ENCODE results near the gene TGM2.

TGM2 gene

DNA sequence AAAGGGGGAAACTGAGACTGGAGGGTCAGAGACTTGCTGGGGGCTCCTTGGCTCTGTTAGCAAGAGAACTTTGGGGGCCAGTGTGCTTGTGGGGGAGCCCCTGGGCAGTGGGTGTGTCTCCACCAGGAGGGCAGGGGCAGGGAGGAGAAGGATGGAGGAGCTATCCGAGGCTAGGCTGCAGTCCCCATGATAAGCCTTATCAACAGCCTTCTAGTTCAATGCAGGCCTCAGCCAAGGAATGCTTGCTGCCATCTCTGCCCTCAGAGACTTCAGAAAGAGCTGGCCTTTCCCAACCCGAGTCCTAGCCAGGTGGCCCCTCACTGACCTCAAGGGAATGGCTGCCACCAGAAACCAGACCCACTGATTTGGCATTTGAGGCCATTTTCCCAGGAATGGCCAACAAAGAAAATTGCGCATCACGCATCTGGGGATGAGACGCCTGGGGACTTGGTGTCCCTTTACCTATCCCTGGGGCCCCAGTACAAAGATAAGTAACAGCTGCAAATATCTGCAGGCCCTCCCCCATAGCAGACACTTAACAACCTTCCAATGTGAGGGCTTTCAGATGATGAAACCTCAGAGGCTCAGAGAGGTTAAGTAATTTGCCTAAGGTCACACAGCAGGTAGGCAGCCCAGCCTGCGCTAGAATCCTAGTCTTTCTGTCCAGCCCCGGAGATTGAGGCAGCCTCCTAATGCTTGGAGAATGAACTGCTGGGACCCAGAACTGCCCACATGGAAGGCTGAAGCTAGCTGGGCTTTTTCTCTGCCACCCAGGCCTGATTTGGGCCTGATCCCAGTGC is 4.9 kb downstream of the TGM2 start:
- DNase-seq = no peak

DNA sequence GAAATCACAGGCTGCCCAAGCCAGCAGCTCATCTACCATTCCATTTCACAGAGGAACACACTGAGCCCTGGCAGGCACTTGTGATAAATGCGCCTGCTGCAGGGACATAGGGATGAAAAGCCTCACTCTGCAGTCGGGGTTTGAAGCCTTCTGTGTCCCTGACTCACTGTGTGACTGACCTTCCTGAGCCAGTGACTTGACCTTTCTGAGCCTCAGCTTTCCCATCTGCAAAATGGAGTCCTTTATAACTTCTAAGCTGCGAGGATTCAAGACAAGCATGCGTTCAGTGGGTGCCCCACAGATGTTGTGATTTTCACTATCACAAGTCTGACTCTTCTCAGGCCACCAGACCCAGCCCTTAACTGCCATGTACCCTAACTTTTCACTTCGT is 5.5 kb downstream of the TGM2 start:
- no peak for DNase-seq

DNA sequence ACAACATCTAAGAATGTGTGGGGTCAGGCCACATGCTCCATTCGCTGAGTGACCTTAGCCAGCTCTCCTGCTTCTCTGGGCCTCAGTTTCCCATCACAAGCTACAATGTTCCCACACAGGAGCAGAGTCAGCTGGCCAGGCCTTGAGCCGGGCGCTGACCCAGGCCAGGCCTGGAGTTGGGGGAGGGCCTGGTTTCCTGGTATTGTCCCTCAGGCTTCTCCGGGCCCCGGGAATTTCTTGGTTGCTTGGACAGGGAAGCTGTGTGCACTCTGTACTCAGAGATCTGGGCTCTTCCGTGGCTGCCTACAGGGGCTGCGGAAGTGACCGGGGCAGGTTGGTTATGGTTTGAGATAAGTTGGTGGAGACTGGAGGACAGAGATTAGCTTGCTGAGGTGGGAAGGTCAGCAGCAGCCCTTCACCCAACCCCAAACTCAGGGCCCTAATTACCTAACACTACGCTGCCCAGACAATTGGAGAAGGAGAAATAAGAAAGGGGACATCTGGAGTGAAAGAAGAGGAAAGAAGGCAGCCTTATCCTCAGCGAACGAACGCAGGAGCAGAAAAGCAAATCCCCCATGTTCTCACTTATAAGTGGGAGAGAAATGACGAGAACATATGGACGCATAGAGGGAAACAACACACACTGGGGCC is 6.2 kb downstream of the TGM2 start:
- no peak for DNase-seq

DNA sequence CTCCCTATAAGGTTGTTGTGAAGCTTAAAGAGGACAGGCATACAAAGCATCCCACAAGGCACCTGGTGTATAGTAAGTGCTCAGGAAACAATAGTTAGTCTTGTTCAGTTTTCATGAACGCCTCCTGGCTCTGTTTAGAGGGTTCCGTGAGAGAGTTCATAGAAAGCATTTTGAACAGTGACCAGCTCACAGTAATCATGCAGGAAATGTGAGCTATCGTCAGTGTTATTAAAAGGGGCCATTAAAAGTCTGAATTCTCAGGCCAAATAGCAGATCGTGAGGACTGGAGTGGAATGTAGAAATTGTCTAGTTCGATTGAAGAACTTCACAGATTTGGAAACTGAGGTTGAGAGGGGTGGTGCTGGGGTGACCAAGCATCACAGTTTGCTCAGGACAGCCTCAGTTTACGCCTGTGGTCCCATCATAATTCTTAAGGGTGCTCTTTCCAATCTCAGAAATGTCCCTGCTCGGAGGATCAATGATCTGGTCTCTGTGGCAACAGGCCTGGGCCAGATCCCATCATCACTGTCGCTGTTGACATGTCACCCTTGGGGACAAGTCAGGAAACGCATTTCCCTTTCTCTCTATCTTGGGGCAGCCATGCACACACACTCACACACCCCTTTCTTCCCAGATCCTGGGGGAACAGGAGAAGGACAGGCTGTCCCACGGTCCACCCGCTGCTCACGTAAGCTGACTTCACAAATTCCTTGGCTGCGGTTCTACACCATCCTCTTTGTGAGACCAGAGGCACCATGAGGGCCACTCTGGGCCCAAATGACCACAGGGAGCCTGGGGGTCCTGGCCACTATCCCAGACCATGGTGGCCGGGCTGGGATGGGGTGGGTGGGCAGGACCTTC is 7.2 kb downstream of the TGM2 start:
- no peak for DNase-seq

DNA sequence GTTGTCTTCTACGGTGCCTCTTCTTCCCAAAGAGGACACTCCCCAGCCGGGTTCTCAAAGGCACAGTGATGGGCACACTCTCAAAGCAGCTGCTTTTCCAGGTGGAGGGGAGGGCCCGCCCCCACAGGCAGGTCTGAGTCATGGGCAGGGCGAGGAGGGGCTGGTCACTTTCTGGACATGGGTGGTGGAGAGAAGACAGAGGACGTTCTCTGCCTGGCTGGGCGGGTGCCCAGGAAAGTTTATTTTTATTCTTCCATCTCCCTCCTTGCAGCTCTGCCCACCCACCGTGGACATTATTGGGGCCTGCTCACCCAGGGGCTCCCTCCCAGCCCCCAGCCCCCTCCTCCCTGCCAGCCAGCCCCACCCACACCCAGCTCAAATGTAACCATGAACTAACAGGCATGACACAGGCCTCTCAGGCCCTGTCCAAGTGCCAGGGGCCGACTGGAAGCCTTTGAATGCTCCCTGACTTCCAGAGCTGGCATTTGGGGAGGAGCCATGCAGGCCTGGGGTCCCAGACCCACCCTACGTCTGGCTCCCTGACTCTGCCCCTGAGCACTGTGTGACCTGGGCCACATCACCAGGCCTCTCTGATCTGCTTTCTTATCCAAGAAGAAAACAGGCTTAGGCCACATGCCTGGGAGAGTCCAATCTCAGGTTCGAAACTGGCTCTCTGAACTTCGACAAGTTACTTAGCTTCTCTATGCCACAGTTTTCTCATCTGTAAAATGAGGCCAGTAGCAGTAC is 8.0 kb downstream of the TGM2 start:
- no peak for DNase-seq

DNA sequence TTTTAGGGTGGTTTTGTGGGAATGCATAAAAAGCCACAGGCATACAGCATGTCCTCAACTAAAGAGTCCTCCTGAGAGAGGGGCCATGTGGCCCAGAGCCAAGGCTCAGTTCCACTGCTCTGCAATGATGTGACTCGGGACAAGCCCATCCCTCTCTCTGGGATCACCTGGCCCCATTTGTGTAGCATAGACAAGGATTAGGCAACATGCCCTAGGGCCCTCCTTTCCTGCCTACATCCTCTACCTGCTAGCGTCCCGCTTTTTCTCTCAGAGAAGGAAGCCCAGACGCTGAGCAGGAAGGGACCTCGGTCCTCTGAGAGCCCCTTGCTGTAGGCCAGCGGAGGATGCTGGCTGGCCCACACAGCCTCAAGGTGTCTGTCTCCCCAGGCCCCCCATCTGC is 8.8 kb downstream of the TGM2 start:
- DNase-seq = no peak

DNA sequence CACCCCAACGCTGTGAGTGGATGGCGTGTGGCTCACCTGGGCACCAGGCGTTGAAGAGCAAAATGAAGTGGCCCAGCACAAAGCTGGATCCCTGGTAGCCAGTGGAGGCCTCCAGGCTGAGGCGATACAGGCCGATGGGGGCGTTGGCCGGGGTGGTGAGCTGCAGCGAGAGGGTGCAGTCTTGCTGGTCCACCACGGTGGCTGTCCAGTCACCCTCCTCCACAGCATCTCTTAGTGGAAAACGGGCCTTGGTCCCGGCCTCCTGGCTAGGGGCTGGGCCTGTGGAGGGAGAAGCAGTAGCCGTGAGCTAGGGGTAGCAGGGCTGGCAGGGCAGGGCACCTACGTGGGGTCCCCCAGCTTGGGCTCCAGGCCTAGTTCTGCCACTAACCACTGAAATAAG is 9.3 kb downstream of the TGM2 start:
- DNase-seq = no peak

DNA sequence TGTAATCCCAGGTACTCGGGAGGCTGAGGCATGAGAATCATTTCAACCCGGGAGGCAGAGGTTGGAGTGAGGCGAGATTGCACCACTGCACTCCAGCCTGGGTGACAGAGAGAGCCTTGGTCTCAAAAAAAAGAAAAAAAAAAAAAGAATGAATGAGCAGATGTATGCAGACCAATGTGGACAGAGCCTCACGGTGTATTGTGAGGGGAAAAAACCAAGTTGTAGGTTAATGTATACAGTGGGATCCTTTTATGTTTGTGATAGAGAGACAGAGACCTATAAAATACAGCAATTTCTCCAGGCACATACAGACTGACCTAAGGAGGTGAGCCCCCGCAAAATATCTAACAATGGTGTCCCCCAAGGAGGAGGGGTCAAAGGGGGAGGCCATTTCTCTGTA is 11.7 kb downstream of the TGM2 start:
- no peak for DNase-seq

DNA sequence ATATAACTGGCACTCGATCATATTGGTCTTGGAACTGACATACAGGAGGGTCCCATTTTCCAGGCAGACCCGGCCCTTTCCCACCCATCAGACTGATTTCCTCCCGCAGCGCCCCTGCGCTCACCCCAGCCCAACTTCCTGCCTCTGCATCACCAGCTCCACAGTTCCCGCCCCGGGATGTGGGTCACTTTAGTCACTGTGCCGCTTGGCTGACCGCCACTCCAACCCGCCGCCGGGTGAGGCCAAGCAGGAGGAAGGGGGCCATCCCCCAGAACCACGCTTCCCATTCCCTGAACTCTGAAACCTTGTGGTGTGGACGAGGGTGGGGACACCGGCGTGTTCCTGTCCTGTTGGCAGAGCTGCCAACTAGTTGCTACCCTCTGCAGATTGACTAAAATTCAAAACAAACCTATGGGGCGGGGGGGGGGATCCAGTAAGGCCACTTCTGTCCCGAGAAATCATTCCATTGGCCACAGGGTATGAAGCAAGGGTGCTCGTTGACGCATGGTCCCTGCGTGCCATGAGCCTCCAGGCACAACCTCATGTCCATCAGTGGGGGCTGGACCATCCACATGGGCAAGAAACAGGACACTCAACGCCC is 12.3 kb downstream of the TGM2 start:
- peak; percentile 46 for DNase-seq

DNA sequence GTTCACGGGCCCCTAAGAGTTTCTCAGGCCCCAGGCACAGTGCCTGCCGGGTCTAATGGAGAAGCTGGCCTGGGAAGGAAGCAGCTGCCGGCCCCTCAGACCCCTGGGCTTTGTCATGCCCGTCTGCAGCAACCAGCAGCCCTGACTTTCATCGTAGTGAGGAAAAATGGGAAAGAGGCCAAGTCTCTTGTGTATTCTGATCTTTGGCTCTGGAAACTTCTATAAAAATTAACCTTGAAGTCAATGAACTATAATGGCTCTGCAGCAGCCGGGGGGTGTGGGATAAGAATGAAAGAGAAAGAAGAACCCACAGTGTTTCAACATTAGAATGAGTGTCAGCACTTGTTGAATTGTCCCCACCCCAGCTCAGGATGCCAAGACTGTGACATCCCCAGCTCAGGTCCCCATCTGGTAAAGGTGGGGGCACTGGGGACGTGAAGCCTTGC is 12.9 kb downstream of the TGM2 start:
- DNase-seq = no peak

DNA sequence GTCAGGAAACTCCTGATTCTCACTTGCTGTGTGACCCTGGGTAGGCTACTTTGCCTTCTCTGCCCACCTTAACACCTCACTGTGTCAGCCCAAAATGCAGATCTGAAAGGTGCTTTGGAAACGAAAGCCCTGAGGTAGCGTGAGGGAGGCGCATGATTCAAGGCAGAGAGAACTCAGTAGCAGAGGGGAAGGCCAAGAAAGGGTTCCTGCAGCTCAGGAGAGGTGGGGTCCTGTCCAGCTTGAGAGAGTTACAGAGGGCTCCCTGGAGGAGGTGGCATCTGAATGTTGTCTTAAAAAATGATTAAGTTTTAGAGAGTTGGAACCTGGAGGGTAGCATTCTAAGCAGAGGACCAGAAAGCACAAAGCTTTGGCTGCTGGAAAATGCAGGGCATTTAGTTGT is 13.6 kb downstream of the TGM2 start:
- no peak for DNase-seq

DNA sequence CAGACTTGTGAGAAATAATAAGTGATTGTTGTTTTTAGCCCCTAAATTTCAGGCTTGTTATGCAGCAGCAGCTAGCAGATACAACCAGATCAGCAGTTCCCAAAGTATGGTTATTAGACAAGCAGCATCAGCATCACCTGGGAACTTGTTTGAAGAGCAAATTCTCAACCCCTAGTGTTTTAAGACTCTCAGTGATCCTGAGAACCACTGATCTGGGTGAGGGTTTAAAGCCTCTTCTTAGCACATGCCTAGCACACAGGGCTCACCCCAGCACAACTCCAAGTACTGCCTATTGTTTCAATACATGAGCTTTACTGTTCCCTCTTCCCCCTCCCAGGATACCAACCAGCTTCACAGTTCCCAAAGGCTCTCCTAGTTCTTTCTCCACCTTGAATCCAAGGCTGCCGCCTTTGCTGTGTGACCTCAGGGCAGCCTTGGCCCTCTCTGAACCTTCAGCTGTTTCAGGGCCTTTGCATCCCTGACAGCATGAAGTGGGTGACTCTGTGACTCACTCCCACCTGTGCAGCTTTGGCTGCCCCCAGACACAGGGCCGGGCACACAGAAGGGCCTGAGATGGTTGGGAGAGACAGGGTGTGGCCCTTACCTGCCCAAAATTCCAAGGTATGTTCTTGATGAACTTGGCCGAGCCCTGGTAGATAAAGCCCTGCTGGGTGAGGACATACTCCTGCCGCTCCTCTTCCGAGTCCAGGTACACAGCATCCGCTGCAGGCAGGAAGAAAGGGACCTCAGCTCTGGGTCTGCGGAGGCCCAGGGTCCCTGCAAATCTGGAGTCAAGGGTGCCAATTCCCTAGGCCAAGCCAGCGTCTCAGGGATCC is 14.5 kb downstream of the TGM2 start:
- no peak for DNase-seq

DNA sequence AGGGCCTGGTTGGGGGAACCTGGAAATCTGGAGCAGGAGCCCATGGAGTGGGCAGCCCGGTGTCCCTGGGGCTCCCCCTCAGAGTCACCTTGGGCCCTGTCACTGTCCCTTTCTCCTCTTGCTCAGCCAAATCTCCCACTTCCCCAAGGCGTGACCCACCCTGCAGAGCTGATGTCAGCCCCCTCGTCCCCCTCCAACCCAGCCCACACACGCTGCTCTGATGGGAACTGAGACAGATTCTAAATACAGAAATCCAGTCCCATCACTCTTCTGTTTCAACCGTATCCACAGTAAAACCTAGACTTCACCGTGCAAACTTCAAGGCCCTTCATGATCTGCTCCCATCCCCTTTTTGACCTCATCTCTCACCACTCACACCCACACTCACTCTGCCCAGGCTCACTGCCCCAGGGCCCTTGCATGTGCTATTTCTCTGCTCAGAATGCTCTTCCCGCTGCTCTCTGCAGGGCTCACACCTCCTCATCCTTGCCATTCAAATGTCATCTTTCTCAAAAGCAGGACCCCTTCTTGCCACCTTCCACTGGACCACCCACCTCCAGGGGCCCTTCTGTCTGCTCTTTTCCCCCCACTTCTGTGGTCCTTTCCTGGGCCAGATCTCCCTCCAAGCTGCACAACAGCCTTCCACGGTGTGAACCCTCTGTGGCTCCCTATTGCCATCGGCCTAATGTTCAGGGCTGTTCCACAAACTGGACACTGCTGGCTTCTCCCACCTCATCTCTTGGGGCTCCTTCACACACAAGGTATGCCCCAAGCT is 16.6 kb downstream of the TGM2 start:
- DNase-seq = no peak

DNA sequence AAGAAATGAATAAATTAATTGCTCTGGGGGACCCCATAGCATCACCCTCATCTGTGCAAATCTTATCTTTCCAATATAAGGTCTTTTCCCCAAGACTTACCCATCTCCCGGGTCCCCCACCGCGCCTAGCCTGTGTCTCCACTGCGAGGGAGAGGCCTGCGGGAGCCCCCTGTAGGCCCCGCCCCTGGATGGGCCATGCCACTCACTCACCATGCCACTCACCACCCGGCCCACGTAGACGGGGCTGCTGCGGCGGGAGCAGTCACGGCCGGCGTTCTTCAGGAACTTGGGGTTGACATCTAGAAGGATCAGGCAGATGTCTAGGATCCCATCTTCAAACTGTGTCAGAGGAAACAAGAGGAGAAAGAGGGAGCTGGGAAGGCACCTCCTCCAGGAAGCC is 17.3 kb downstream of the TGM2 start:
- DNase-seq = no peak

DNA sequence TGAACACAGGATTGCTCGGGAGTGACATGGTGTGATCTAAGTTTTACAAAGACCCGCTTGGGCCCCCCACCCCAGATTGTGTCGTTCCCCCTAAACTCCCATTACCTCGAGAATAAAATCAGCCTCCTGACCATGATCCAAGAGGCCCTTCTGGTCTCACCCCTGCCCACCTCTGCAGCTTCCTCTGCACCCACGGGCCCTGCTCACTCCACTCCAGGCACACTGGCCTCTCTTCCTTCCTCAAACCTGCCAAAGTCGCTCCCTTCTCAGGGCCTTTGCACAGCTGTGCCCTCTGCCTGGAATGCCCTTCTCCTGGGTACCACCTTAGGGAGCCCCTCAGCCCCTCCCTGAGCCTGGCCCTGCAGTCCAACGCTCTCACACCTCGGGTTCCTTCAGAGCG is 17.9 kb downstream of the TGM2 start:
- DNase-seq = no peak

DNA sequence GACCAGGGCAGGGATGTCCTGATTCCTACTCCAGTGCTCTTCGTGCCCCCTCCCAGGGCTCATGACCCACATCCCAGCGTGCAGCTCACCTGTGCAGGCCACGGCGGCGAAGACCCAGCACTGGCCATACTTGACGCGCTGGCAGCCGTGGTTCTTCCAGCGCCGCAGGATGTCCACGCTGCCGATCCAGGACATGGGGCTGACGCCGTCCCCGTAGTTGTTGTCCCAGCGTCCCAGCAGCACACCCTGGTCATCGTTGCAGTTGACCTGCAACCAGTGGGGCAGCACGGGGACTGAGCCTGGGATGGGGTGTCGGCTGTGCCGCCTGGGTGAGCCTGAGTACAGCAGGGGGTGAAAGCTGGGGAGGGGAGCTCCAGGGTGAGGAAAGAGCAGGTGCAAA is 18.4 kb downstream of the TGM2 start:
- no peak for DNase-seq

DNA sequence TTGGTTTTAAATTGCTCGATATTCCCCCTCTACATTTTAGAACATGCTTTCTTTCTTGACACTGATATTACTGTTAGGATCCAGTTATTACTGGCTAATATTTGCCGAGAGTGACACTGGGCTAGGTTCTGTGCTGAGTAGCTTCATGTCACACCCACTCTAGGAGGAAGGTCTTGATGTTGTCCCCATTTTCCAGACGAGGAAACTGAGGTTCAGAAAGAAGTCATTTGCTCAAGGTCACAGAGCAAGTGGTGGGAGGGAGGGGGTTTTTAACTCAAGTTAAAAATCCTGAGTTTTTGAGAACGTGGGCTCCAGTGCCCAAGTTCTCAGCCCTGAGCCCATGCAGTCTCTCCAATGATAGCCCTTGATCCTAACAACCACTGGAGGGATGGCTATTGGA is 18.9 kb downstream of the TGM2 start:
- no peak for DNase-seq

DNA sequence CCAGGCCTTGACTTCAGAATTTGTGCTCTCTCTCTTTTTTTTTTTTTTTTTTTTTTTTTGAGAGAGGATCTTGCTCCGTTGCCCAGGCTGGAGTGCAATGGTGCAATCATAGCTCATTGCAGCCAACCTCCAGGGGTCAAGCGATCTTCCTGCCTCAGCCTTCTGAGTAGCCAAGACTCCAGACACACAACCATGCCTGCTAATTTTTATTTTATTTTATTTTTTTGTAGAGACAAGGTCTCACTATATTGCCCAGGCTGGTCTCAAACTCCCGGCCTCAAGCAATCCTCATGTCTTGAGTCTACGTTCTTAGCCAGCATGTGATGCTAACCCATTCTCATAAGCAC is 19.4 kb downstream of the TGM2 start:
- no peak for DNase-seq

DNA sequence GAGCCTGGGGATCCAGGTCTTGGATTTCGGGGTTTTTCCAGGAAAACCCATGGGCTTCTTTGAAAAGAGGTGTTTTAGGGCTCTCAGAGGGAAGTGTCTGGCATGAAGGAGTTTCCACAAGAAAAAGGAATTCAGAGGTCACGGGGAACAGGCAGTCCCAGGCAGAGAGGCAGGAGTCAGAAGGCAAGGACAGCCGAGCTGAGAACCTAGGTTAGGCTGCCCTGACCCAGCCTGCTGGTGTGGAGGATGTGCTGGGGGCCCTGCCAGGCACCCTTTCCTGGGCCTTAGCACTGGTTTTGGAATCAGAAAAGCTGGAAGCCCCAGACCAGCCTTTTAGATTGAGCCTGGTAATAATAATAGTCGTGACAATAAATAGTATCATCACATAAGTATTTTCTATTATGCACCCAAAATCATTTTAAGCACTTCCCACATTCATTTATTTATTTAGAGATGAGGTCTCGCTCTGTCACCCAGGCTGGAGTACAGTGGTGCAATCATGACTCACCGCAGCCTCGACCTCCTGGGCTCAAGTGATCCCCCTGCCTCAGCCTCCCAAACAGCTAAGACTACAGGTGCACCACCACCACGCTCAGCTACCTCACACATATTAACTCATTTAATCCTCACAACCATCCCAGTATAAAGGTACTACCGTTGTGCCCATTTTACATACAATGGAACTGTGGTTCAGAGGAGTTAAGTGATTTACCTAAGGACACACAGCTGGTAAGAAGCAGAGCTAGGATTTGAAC is 19.9 kb downstream of the TGM2 start:
- DNase-seq = no peak

DNA sequence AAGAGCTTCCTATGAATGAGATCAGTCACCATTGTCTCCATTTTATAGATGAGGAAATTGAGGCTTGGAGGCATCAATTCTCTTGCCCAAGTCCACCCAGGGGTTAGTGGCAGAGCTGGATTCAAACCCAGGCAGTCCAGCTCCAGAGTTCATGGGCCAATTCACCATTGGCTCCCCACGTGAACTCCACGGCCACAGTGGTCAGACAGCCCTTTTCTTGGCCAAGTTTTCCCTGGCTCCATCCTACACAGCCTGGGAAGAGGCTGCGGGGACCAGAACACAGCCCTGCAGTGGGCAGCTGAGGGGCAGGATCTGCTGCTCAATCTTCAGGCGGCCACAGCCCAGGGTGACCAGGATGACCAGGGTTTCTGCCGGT is 20.5 kb downstream of the TGM2 start:
- DNase-seq = no peak
